ENCODE results near the gene PTPN21. TPM values are rescaled to one million over a fixed set of nuclear protein-coding genes. Genes with fewer than 3 reads are reported as not detected.

The PTPN21 gene
- total RNA-seq, 4 donors from 2014 or later = 24.7 to 47.2 (median 40.7) TPM

- no peaks in the 10 kb centered on the region for H3K9me3 ChIP-seq
These were observed 65.9 kb downstream of the PTPN21 start for GRCh38 chr14:88488897-88489296.

GRCh38 chr14:88488081-88488480, 66.7 kb downstream of the PTPN21 start:
- Histone ChIP-seq H3K9me3 (no peaks in the 10 kb centered on the region), H3K4me1 (peaks cover 6 to 7% (median 6%) of the 10 kb centered on the region in 4 donors), H3K27ac (replicated peaks in 1 of 4) (no peak overlapping the region), H3K36me3 (peaks cover 6 to 55% (median 51%) of the 10 kb centered on the region in 4 donors), H3K4me3 (no peak overlapping the region), H3K27me3 (no peaks in the 10 kb centered on the region)
- WGBS = 87% methylated on average over 7 of the region's 7 CpGs
- intact Hi-C loops (cut with DNase I) = no loop called here
- DNase-seq (ENCODE audit: extremely low spot score) = no peak
- TF ChIP-seq EP300 (IDR thresholded peaks at IDR 0.05) (no peak), POLR2AphosphoS5 (IDR thresholded peaks at IDR 0.05) (no peak), CTCF (IDR thresholded peaks at IDR 0.05) (no peak), POLR2A (IDR thresholded peaks at IDR 0.05; ENCODE audit: low read depth) (no peak)

More at GRCh38 chr14:88488897-88489296, 65.9 kb downstream of the PTPN21 start:
- Histone ChIP-seq H3K36me3 (peaks cover 6 to 54% (median 48%) of the 10 kb centered on the region in 4 donors), H3K4me3 (no peak overlapping the region), H3K27me3 (no peaks in the 10 kb centered on the region), H3K4me1 (peaks cover 6 to 7% (median 6%) of the 10 kb centered on the region in 4 donors), H3K27ac (replicated peaks in 1 of 4) (no peak overlapping the region)
- intact Hi-C loops (cut with DNase I) = no loop called here
- no peak for DNase-seq (ENCODE audit: extremely low spot score)
- 81% methylated on average over 6 of the region's 6 CpGs for WGBS
- TF ChIP-seq EP300 (IDR thresholded peaks at IDR 0.05) = no peak
- no peak for TF ChIP-seq POLR2A (IDR thresholded peaks at IDR 0.05; ENCODE audit: low read depth)
- TF ChIP-seq POLR2AphosphoS5 (IDR thresholded peaks at IDR 0.05) = no peak
- no peak for TF ChIP-seq CTCF (IDR thresholded peaks at IDR 0.05)

GRCh38 chr14:88482524-88482923, 72.3 kb downstream of the PTPN21 start:
- no peak for TF ChIP-seq CTCF (IDR thresholded peaks at IDR 0.05)
- no peak for TF ChIP-seq EP300 (IDR thresholded peaks at IDR 0.05)
- no peak for TF ChIP-seq POLR2AphosphoS5 (IDR thresholded peaks at IDR 0.05)
- no peak for TF ChIP-seq POLR2A (IDR thresholded peaks at IDR 0.05; ENCODE audit: low read depth)
- WGBS = 98% methylated on average over 3 of the region's 3 CpGs
- intact Hi-C loops (cut with DNase I) = no loop called here
- H3K4me3 ChIP-seq = no peak overlapping the region
- H3K36me3 ChIP-seq = peaks cover 27 to 75% (median 64%) of the 10 kb centered on the region in 4 donors
- no peak overlapping the region for H3K27ac ChIP-seq (replicated peaks in 1 of 4)
- no peak for DNase-seq (ENCODE audit: extremely low spot score)
- H3K9me3 ChIP-seq = no peaks in the 10 kb centered on the region
- H3K27me3 ChIP-seq = no peaks in the 10 kb centered on the region
- peaks cover 4 to 10% (median 7%) of the 10 kb centered on the region in 4 donors for H3K4me1 ChIP-seq

- H3K4me1 ChIP-seq = peaks cover 4 to 10% (median 7%) of the 10 kb centered on the region in 4 donors
- H3K27me3 ChIP-seq = no peaks in the 10 kb centered on the region
- peaks cover 27 to 82% (median 66%) of the 10 kb centered on the region in 4 donors for H3K36me3 ChIP-seq
- WGBS = 76% methylated on average over 5 of the region's 7 CpGs
- H3K27ac ChIP-seq (replicated peaks in 1 of 4) = no peak overlapping the region
- TF ChIP-seq CTCF (IDR thresholded peaks at IDR 0.05) (no peak), POLR2A (IDR thresholded peaks at IDR 0.05; ENCODE audit: low read depth) (no peak), EP300 (IDR thresholded peaks at IDR 0.05) (no peak), POLR2AphosphoS5 (IDR thresholded peaks at IDR 0.05) (no peak)
- no peaks in the 10 kb centered on the region for H3K9me3 ChIP-seq
- DNase-seq (ENCODE audit: extremely low spot score) = no peak
- H3K4me3 ChIP-seq = no peak overlapping the region
- intact Hi-C loops (cut with DNase I) = no loop called here
These were observed 73.0 kb downstream of the PTPN21 start for GRCh38 chr14:88481794-88482193.

GRCh38 chr14:88481059-88481458, 73.7 kb downstream of the PTPN21 start:
- peaks cover 27 to 90% (median 70%) of the 10 kb centered on the region in 4 donors for H3K36me3 ChIP-seq
- intact Hi-C loops (cut with DNase I) = no loop called here
- no peaks in the 10 kb centered on the region for H3K9me3 ChIP-seq
- H3K4me3 ChIP-seq = no peak overlapping the region
- H3K27me3 ChIP-seq = no peaks in the 10 kb centered on the region
- DNase-seq (ENCODE audit: extremely low spot score) = no peak
- H3K27ac ChIP-seq (replicated peaks in 1 of 4) = no peak overlapping the region
- 80% methylated on average over 2 of the region's 2 CpGs for WGBS
- H3K4me1 ChIP-seq = peaks cover 4 to 10% (median 7%) of the 10 kb centered on the region in 4 donors
- TF ChIP-seq POLR2AphosphoS5 (IDR thresholded peaks at IDR 0.05) (no peak), CTCF (IDR thresholded peaks at IDR 0.05) (no peak), POLR2A (IDR thresholded peaks at IDR 0.05; ENCODE audit: low read depth) (no peak), EP300 (IDR thresholded peaks at IDR 0.05) (no peak)

Measured in esophagus muscularis mucosa (tissue), 4 donors.